ENCODE measurements around the gene ZNF688. TPM values are rescaled to one million over a fixed set of nuclear protein-coding genes. Genes with fewer than 3 reads are reported as not detected.

ZNF688 gene
- total and polyA plus RNA-seq, 2 of the 8 experiments (the other 6 are each of a cell fraction or from before 2014, with no cell fraction given): 2.7 to 3.5 TPM

DNA sequence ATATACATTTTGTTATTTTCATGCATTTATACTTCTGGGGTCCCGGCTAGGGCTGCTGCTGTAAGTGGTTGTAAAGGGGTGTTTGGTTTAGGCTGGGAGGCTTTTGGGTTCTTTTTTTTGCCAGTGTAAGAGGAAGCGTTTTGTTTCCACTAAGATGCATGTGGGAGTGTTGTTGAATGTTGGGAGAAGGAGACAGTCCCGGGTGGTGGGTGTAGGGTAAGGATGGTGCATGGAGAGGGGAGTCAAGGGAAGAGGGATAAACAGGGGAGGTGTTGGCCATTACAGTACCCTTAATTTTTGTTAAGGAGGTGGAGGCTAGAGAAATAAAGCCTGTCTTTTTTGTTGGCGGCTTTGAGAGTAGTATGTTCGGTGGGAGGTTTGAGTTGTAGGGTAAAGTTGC, 28.4 kb downstream of the ZNF688 start (continued):
- TF ChIP-seq BCL11A (IDR thresholded peaks at IDR 0.05; ENCODE audit: low read depth in 2 of 2, low read length in 2 of 2) (no peak), TCF12 (IDR thresholded peaks at IDR 0.05; ENCODE audit: low read depth, low read length) (no peak), SIRT6 (IDR thresholded peaks at IDR 0.05; ENCODE audit: low read length) (no peak), RFX5 (IDR thresholded peaks at IDR 0.05; ENCODE audit: borderline replicate concordance, low read depth, low read length) (no peak)

Measured in H1 (cell line).